Measurements from ENCODE around the gene EPHB1. TPM values are rescaled to one million over a fixed set of nuclear protein-coding genes. Genes with fewer than 3 reads are reported as not detected.

The EPHB1 gene
- total RNA-seq, 1 experiment from 2014 or later: 0.73 TPM

DNA sequence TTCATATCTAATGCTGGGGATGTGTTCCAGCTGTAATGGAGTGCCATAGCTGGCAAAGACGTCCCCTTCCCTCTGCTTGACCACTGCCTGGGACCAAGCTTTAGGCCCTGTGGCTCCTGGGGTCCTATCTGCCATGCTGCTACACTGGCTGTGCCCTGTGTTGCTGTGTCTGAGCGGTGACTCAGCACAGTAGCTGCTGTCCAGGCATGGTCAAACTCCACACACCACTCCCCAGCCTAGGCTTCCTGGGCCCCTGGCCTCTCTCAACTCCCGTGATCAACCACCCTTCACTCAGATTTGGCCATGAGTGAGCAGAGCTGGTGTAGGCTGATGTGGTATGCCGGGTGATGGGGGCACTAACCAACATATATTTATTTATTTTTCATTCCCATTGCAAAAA lies 27.0 kb downstream of the EPHB1 start:
- Mint-ChIP-seq H3K4me3 (ENCODE audit: low read depth, unreplicated experiment) (no peak overlapping the region), H3K27ac (ENCODE audit: unreplicated experiment) (no peak overlapping the region), H3K36me3 (ENCODE audit: insufficient read depth, unreplicated experiment) (no peaks in the 10 kb centered on the region), H3K4me1 (ENCODE audit: low read depth, unreplicated experiment) (no peaks in the 10 kb centered on the region), H3K27me3 (ENCODE audit: unreplicated experiment) (peaks cover 74% of the 10 kb centered on the region), H3K9me3 (ENCODE audit: low read depth, unreplicated experiment) (no peaks in the 10 kb centered on the region)
- CTCF ChIA-PET: no interaction called here
- intact Hi-C loops (cut with micrococcal nuclease; ENCODE audit: unreplicated experiment): no loop called here
- no TSS peak for BruUV-seq (replicated peaks)
- TF ChIP-seq, protein P1, sequence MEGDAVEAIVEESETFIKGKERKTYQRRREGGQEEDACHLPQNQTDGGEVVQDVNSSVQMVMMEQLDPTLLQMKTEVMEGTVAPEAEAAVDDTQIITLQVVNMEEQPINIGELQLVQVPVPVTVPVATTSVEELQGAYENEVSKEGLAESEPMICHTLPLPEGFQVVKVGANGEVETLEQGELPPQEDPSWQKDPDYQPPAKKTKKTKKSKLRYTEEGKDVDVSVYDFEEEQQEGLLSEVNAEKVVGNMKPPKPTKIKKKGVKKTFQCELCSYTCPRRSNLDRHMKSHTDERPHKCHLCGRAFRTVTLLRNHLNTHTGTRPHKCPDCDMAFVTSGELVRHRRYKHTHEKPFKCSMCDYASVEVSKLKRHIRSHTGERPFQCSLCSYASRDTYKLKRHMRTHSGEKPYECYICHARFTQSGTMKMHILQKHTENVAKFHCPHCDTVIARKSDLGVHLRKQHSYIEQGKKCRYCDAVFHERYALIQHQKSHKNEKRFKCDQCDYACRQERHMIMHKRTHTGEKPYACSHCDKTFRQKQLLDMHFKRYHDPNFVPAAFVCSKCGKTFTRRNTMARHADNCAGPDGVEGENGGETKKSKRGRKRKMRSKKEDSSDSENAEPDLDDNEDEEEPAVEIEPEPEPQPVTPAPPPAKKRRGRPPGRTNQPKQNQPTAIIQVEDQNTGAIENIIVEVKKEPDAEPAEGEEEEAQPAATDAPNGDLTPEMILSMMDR (IDR thresholded peaks at IDR 0.05; ENCODE audit: unreplicated experiment): no peak
- DNase-seq: no peak

DNA sequence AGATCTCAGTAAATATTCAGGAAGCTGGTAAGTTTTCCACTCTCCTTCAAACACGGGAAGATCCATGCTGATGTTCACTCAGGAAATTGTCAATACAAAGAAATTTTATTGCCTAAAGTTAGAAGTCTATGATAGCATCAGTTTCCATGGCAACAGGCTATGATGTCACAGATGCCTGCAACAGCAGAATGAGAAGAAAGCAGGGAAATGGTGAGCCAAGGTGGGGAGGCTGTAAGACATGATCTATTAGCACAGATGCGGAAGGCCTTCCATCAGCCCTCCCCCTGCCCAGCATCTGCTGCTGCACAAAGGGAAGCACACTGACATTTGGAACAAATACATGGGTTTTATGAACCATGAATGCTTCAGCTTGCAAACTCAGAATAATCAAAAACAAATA lies 28.6 kb downstream of the EPHB1 start:
- Mint-ChIP-seq H3K27ac (ENCODE audit: unreplicated experiment) (no peak overlapping the region), H3K36me3 (ENCODE audit: insufficient read depth, unreplicated experiment) (no peaks in the 10 kb centered on the region), H3K9me3 (ENCODE audit: low read depth, unreplicated experiment) (no peaks in the 10 kb centered on the region), H3K27me3 (ENCODE audit: unreplicated experiment) (peaks cover 78% of the 10 kb centered on the region), H3K4me3 (ENCODE audit: low read depth, unreplicated experiment) (no peak overlapping the region), H3K4me1 (ENCODE audit: low read depth, unreplicated experiment) (no peaks in the 10 kb centered on the region)
- DNase-seq: no peak
- CTCF ChIA-PET: interaction anchor here (0.5 kb wide), 1 partner anchor 1020 kb away, joined by 3 read pairs; no protein-coding TSS in a partner anchor
- intact Hi-C loops (cut with micrococcal nuclease; ENCODE audit: unreplicated experiment): no loop called here
- BruUV-seq (replicated peaks): no TSS peak
- TF ChIP-seq, protein P1 (IDR thresholded peaks at IDR 0.05; ENCODE audit: unreplicated experiment): no peak

DNA sequence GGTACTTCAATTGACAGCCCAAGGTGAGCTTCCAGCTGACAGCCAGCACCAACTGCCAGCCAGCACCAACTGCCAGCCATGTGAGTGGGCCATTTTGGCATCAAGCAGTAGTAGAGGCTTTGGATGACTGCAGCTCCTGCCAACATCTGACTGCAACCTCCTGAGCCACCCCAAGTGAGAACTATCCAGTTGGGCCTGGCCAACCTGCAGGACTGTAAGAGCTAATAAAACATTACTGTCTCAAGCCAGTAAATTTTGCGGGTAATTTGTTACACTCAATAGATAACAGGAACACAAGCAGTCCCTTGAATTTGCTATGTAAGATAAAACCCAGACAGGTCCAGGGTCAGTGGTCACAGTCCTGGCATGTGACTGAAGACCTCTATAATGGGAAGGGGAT lies 29.7 kb downstream of the EPHB1 start:
- Mint-ChIP-seq H3K36me3 (ENCODE audit: insufficient read depth, unreplicated experiment) (no peaks in the 10 kb centered on the region), H3K4me1 (ENCODE audit: low read depth, unreplicated experiment) (no peaks in the 10 kb centered on the region), H3K27me3 (ENCODE audit: unreplicated experiment) (peaks cover 74% of the 10 kb centered on the region), H3K4me3 (ENCODE audit: low read depth, unreplicated experiment) (no peak overlapping the region), H3K9me3 (ENCODE audit: low read depth, unreplicated experiment) (no peaks in the 10 kb centered on the region), H3K27ac (ENCODE audit: unreplicated experiment) (no peak overlapping the region)
- CTCF ChIA-PET: no interaction called here
- intact Hi-C loops (cut with micrococcal nuclease; ENCODE audit: unreplicated experiment): no loop called here
- no peak for DNase-seq
- TF ChIP-seq, protein P1 (IDR thresholded peaks at IDR 0.05; ENCODE audit: unreplicated experiment): no peak
- no TSS peak for BruUV-seq (replicated peaks)

DNA sequence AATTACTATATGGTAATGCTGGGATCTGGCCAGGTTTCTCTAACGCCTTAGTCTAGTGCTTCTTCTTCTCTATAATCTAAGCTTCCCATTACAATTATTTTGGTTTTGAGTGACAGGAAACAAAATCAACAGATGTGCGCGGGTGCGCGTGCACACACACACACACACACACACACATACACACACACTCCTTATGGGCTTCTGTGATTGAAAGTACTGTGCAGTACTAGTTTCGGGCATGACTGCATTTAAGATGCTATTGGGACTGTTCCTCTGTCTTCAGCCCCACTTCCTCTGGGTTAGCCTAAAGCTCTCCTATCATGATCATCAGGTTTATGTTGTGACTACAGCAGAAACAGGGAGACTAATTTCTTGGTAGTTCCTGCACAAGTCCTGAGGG lies 32.2 kb downstream of the EPHB1 start:
- Mint-ChIP-seq H3K36me3 (ENCODE audit: insufficient read depth, unreplicated experiment) (no peaks in the 10 kb centered on the region), H3K9me3 (ENCODE audit: low read depth, unreplicated experiment) (no peaks in the 10 kb centered on the region), H3K4me1 (ENCODE audit: low read depth, unreplicated experiment) (no peaks in the 10 kb centered on the region), H3K4me3 (ENCODE audit: low read depth, unreplicated experiment) (no peak overlapping the region), H3K27me3 (ENCODE audit: unreplicated experiment) (peaks cover 88% of the 10 kb centered on the region), H3K27ac (ENCODE audit: unreplicated experiment) (no peak overlapping the region)
- intact Hi-C loops (cut with micrococcal nuclease; ENCODE audit: unreplicated experiment): no loop called here
- BruUV-seq (replicated peaks): no TSS peak
- CTCF ChIA-PET: interaction anchor here (1.2 kb wide), 1 partner anchor 10 kb away, joined by 3 read pairs; no protein-coding TSS in a partner anchor
- DNase-seq: no peak
- TF ChIP-seq, protein P1 (IDR thresholded peaks at IDR 0.05; ENCODE audit: unreplicated experiment): no peak

Data from Calu3 (cell line).